GM19035 (cell line): ENCODE measurements around the gene NUCB2.
A peak's percentile ranks its signal among the peaks of the same experiment; 100 is the strongest.
"Not testable (repeated sequence)": the region's sequence is repeated elsewhere in the genome, so short reads cannot be mapped to it uniquely, and the experiment has no call there.

Source experiments
- ATAC-seq: cut with Tn5 transposase; IDR thresholded peaks from one replicate; pipeline ENCODE4 v1.9.1; 2021; ENCODE audit not compliant: unreplicated experiment

The NUCB2 gene

DNA sequence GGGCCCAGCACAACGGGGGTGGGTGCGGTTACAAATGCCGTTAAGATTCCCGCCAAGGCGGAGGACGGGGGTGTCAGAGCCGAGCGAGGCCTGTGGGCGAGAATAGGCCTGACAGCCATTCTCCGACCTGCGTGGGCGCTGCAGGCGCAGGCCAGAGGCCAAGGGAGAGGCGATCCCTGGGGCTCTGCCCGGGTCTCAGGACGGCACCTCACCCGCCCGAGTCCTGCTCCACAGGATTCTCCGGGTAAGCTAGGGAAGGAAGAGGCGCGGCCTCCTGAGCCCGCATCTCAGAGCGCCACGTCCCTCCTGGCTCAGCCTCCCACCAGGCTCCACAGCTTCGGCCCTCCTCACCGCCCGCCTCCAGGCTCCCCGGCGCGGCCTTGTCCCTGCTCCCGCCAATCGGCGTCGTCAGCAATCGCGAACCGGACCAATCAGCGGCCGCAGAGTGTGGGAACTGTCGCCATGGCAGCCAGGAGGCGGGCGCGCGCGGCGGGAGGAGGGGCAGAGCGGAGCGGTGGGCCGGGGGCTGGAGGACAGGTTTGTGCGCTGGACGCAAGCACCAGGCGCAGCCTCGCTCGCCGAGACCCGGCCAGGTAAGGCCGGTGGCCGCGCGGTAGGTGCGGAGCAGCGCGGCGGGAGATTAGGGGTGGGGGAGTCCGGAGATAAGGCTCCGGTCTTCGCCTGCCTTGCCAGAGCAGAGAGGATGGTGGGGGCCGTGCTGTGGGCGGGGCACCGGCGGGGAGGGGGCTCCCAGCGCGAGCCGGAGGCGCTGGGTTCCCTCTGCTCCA is at the start of gene NUCB2:
NUCB2 (plus strand) TSS at position 504 of the 788 bp plus-strand sequence. CDS start 18,585 bp downstream, outside the sequence.
- ATAC-seq: peak; percentile 98

- ATAC-seq: not testable (repeated sequence)
These were observed 48.2 kb upstream of the NUCB2 start for GRCh38 chr11:17228186-17228925.

GRCh38 chr11:17229481-17230152 is 46.9 kb upstream of the NUCB2 start:
- ATAC-seq: no peak

DNA sequence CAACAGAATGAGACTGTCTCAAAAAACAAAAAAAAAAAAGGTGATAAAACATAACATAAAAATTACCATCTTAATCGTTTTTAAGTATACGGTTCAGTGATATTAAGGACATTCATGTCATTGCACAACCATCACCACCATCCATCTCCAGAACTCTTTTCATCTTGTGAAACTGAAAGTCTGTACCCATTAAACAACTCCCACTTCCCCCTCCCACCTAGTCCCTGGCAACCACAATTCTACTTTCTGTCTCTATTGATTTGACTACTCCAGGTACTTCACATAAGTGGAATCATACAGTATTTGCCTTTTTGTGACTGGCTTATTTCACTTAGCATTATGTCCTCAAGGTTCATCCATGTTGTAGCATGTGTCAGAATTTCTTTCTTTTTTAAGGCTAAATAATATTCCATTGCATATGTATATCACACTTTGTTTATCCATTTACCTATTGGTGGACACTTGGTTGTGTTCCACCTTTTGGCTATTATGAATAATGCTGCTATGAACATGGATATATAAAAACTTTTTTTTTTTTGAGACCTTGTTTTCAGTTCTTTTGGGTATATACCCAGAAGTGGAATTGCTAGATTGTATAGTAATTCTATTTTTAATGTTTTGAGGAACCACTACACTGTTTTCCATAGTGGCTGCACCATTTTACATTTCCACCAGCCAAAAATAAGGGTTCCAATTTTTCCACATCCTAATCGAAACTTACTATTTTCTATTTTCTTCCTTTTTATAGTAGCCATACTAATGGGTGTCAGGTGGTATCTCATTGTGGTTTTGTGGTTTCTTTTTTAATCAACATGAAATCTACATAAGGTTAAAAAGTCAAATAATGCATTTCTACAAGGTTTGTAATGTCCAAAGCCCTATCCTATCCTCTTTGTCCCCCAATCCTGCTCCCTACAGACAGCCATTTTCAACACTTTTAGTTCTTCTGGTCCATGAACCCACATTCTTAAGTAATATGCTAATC is 45.4 kb upstream of the NUCB2 start:
- peak; percentile 90 for ATAC-seq

GRCh38 chr11:17233101-17233500 is 43.4 kb upstream of the NUCB2 start:
- no peak for ATAC-seq

DNA sequence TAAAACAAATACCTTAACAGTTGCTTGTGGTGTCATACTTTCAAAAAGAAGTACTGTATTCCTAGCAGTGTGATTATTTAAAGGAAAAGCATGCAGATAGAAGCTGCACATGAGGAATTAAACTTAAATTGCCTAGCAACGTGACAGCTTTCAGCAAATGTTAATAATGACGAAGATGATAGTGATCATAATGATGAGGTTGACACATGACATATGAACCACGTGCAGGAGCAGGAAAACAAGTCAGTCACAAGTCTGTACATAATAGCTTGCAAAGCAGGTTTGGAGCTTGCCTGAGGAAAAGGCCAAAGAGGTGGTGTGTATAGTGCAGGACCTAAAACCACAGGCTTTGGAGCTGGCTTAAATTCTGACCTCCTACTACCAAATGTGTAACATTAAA is 38.2 kb upstream of the NUCB2 start:
- ATAC-seq: no peak

- ATAC-seq: not testable (repeated sequence)
These were observed 36.6 kb upstream of the NUCB2 start for GRCh38 chr11:17239927-17240326.

GRCh38 chr11:17240780-17241179 is 35.8 kb upstream of the NUCB2 start:
- ATAC-seq: no peak

GRCh38 chr11:17242954-17243353 is 33.6 kb upstream of the NUCB2 start:
- not testable (repeated sequence) for ATAC-seq

DNA sequence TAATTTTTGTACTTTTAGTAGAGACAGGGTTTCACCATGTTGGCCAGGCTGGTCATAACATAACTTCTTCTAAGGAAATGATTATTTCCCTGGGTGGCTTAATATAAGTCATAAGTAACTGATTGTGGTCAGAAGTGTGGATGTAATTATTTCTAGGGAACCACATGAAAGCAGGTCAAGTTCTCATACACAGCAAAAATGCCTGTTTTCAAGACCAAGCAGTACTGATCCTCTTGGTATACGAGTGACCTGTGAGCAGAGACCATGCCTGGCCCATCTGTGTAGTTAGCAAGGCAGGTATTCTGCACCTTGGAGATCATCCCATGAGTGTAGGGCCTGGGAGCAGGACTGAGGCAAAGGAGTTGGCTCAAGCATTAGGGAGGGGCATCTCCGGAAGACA is 32.5 kb upstream of the NUCB2 start:
- peak; percentile 84 for ATAC-seq

GRCh38 chr11:17250561-17251350 is 25.8 kb upstream of the NUCB2 start:
- ATAC-seq: no peak

DNA sequence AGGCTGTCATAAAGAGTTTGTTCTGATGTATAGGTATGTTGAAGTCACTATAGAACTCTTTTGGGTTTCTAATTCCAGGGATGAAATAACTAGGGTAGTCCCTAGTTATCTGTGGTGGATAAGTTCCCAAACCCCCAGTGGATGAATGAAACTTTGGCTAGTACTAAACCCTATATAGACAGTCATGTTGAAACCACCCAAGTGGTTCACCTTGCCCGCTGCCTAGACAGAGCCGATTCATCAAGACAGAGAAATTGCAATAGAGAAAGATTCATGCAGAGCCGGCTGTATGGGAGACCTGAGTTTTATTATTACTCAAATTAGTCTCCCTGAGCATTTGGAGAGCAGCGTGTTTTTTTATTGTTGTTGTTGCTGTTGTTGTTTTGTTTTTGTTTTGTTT is 23.8 kb upstream of the NUCB2 start:
- ATAC-seq: no peak

- no peak for ATAC-seq
These were observed 20.0 kb upstream of the NUCB2 start for GRCh38 chr11:17256512-17256911.

DNA sequence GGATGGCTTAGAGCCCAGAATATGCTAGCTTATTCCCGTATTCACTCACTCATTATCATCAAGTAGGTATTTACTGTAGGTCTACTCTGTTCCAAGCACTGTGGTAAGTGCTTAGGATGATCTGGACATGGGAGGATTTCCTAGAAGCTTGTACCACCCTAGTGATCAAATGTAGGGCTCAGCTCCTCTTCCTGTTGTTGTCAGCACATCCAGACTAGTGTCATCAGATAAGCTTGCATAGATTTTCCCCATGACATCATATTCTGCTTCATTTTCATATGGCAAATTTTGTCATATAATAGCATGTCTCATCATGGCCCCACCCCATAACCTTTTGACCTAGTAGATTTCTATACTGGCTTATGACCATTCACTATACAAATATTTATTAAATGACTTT is 19.3 kb upstream of the NUCB2 start:
- ATAC-seq: no peak

GRCh38 chr11:17258670-17259069 is 17.9 kb upstream of the NUCB2 start:
- ATAC-seq: no peak

DNA sequence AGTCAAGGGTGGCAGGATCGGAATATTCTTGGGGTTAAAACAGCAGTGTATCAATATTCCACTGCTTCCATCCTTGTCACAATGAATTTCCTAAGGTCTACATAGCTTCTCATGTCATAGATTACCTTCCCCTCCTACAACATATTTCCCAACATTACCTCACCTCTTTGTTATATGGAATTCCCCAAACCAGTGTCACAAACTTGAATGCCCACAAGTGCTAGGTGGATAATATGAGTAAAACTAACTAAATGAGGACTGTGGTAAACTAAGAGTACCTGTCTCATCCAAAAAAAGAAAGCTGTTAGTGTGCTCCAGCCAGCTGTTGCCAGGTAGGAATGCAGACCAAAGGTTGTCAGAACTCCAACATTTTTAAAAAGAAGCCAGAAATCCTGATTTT is 17.0 kb upstream of the NUCB2 start:
- ATAC-seq: no peak

DNA sequence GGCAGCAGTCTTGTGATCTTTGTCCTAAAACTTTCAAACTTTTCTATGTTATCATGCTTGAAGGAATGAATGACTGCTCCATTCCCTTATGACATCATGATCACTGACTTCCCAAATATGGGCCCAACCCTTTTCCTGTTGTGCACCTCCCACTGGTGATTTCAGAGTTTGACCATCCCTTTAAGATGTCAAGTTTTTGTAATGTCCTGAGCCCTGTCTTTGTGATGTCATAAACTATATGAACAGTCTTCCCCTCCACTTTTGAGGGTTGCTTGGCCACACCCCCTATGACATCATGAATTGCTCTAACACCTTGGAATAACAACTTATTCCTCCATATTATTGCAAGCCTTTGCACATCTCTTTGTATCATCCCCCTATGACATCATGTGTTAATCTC is 16.5 kb upstream of the NUCB2 start:
- ATAC-seq: no peak

GRCh38 chr11:17263769-17264168 is 12.8 kb upstream of the NUCB2 start:
- no peak for ATAC-seq

DNA sequence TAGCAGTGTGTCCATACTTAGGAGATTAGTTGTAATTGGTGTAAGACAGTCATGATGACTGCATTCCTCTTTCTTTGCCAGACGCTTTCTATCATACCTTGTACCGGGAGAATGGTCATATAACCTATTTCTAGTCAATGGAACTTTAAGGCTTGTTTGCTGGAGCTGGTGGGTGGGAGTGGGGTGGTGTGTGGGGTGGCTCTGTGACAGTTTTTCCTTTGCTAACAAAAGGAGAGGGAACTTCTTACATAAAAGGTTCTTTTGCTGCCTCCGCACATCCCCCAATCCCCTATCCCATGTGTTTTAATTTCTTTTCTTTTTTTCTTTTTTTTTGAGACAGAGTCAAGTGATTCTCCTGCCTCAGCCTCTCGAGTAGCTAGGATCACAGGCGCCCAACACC is 9.8 kb upstream of the NUCB2 start:
- ATAC-seq: no peak

- no peak for ATAC-seq
These were observed 9.0 kb upstream of the NUCB2 start for GRCh38 chr11:17267576-17267975.
